Measurements from ENCODE around the gene ALG1. TPM values are rescaled to one million over a fixed set of nuclear protein-coding genes. Genes with fewer than 3 reads are reported as not detected.

The ALG1 gene
- total RNA-seq, 1 experiment from 2014 or later = 31.4 TPM

DNA sequence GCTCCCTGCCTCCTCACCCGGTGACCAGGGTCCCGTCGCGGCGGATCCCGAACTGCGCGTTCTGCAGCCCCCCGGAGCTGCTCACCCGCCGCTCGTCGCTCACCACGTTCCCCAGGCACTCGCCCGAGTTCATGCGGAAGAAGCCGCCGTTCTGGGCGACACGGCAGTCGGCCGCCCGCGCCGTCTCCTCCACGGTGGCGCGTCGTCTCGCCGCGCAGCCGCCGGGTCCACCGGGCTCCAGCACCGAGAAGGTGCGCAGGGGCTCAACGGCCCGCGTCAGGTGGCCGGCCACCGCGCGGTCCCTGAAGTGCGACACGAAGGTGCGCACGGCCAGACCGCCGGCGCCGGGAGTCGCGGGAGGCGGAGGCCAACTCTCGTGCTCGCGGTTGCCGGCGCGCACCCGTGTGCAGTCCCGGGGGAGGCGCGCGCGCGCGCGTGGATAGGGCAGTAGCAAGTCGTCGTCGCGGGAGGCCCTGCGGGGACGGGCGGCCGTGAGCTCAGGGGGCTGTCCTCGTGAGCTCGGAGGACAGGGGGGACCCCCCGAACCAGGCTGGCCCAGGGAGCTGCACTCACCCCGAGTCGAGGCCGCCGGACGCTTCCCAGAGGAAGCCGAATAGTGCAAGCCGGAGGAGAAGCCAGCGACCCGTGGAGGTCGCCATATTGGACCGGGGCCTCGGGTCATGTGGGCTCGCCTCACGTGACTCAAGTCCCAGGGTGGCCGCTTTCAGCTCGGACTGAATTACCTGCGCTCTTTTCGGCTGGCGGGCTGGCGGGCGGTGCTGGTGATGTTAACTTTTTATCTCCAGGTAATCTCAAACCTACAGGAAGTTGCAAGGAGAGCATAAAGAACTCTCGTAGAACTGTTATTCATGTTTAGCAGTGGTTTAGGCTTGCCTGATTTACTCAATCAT, 38.1 kb upstream of the ALG1 start, which contains the start of gene NAGPA (continued):
- no peak for TF ChIP-seq ZNF416 (CRISPR knock-in tag; IDR thresholded peaks at IDR 0.05)
- peak; percentile 86; the same call in 1 of the 2 replicates for TF ChIP-seq FOXK1 (CRISPR knock-in tag; IDR thresholded peaks at IDR 0.05)
- peak; percentile 83; the same call in 1 of the 2 replicates for TF ChIP-seq ARID4B (CRISPR knock-in tag; IDR thresholded peaks at IDR 0.05; ENCODE audit: borderline replicate concordance)
- no peak for TF ChIP-seq ZNF317 (CRISPR knock-in tag; IDR thresholded peaks at IDR 0.05; ENCODE audit: borderline replicate concordance, low read depth)
- TF ChIP-seq SMAD3 (CRISPR knock-in tag; IDR thresholded peaks at IDR 0.05; ENCODE audit: borderline replicate concordance) = no peak
- peak; percentile 25; the same call in 1 of the 2 replicates for TF ChIP-seq RELA (CRISPR knock-in tag; IDR thresholded peaks at IDR 0.05; ENCODE audit: borderline replicate concordance)
- TF ChIP-seq, protein P1, sequence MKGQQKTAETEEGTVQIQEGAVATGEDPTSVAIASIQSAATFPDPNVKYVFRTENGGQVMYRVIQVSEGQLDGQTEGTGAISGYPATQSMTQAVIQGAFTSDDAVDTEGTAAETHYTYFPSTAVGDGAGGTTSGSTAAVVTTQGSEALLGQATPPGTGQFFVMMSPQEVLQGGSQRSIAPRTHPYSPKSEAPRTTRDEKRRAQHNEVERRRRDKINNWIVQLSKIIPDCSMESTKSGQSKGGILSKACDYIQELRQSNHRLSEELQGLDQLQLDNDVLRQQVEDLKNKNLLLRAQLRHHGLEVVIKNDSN (CRISPR knock-in tag; IDR thresholded peaks at IDR 0.05) = peak; percentile 100
- TF ChIP-seq ZNF671 (CRISPR knock-in tag; IDR thresholded peaks at IDR 0.05) = no peak
- peak; percentile 62; the same call in 1 of the 2 replicates for TF ChIP-seq FOXP1 (CRISPR knock-in tag; IDR thresholded peaks at IDR 0.05; ENCODE audit: borderline replicate concordance)
- peak; percentile 30; the same call in 1 of the 2 replicates for TF ChIP-seq FOXP4 (CRISPR knock-in tag; IDR thresholded peaks at IDR 0.05)
- TF ChIP-seq, protein P2, sequence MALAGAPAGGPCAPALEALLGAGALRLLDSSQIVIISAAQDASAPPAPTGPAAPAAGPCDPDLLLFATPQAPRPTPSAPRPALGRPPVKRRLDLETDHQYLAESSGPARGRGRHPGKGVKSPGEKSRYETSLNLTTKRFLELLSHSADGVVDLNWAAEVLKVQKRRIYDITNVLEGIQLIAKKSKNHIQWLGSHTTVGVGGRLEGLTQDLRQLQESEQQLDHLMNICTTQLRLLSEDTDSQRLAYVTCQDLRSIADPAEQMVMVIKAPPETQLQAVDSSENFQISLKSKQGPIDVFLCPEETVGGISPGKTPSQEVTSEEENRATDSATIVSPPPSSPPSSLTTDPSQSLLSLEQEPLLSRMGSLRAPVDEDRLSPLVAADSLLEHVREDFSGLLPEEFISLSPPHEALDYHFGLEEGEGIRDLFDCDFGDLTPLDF (CRISPR knock-in tag; IDR thresholded peaks at IDR 0.05) = no peak
- TF ChIP-seq GTF2I (CRISPR knock-in tag; conservative IDR thresholded peaks at IDR 0.05) = no peak
- TF ChIP-seq ZNF396 (CRISPR knock-in tag; IDR thresholded peaks at IDR 0.05; ENCODE audit: borderline replicate concordance) = no peak
- TF ChIP-seq, protein P3, sequence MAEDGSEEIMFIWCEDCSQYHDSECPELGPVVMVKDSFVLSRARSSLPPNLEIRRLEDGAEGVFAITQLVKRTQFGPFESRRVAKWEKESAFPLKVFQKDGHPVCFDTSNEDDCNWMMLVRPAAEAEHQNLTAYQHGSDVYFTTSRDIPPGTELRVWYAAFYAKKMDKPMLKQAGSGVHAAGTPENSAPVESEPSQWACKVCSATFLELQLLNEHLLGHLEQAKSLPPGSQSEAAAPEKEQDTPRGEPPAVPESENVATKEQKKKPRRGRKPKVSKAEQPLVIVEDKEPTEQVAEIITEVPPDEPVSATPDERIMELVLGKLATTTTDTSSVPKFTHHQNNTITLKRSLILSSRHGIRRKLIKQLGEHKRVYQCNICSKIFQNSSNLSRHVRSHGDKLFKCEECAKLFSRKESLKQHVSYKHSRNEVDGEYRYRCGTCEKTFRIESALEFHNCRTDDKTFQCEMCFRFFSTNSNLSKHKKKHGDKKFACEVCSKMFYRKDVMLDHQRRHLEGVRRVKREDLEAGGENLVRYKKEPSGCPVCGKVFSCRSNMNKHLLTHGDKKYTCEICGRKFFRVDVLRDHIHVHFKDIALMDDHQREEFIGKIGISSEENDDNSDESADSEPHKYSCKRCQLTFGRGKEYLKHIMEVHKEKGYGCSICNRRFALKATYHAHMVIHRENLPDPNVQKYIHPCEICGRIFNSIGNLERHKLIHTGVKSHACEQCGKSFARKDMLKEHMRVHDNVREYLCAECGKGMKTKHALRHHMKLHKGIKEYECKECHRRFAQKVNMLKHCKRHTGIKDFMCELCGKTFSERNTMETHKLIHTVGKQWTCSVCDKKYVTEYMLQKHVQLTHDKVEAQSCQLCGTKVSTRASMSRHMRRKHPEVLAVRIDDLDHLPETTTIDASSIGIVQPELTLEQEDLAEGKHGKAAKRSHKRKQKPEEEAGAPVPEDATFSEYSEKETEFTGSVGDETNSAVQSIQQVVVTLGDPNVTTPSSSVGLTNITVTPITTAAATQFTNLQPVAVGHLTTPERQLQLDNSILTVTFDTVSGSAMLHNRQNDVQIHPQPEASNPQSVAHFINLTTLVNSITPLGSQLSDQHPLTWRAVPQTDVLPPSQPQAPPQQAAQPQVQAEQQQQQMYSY (CRISPR knock-in tag; IDR thresholded peaks at IDR 0.05) = no peak
- 0 out of 2 replicates have a peak, but pooled peaks have one; percentile 53 for TF ChIP-seq TEAD1 (CRISPR knock-in tag; IDR thresholded peaks at IDR 0.05)
- no peak for TF ChIP-seq RORB (CRISPR knock-in tag; IDR thresholded peaks at IDR 0.05)
- no peak for TF ChIP-seq IRF2 (CRISPR knock-in tag; IDR thresholded peaks at IDR 0.05; ENCODE audit: borderline replicate concordance, low read depth)
- 0 out of 2 replicates have a peak, but pooled peaks have one; percentile 82 for TF ChIP-seq CBFB (CRISPR knock-in tag; IDR thresholded peaks at IDR 0.05; ENCODE audit: low read depth)
- TF ChIP-seq, protein P4, sequence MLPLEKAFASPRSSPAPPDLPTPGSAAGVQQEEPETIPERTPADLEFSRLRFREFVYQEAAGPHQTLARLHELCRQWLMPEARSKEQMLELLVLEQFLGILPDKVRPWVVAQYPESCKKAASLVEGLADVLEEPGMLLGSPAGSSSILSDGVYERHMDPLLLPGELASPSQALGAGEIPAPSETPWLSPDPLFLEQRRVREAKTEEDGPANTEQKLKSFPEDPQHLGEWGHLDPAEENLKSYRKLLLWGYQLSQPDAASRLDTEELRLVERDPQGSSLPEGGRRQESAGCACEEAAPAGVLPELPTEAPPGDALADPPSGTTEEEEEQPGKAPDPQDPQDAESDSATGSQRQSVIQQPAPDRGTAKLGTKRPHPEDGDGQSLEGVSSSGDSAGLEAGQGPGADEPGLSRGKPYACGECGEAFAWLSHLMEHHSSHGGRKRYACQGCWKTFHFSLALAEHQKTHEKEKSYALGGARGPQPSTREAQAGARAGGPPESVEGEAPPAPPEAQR (CRISPR knock-in tag; IDR thresholded peaks at IDR 0.05) = no peak
- TF ChIP-seq ZBTB43 (CRISPR knock-in tag; IDR thresholded peaks at IDR 0.05) = peak; percentile 59; the same call in 1 of the 2 replicates
- peak; percentile 65 for TF ChIP-seq SP1 (CRISPR knock-in tag; conservative IDR thresholded peaks at IDR 0.05)
- no peak for TF ChIP-seq CREM (CRISPR knock-in tag; IDR thresholded peaks at IDR 0.05)
- no peak for TF ChIP-seq PRRX2 (CRISPR knock-in tag; IDR thresholded peaks at IDR 0.05)
- no peak for TF ChIP-seq SOX15 (CRISPR knock-in tag; IDR thresholded peaks at IDR 0.05)
